ENCODE results near the gene FCER2.
"Not testable (repeated sequence)": the region's sequence is repeated elsewhere in the genome, so short reads cannot be mapped to it uniquely, and the experiment has no call there.

The FCER2 gene

GRCh38 chr19:7701654-7702457 lies at the start of gene FCER2:
TSS of gene FCER2 (minus strand) at chr19:7702131. CDS start at chr19:7699760, 2,371 bp downstream.
- no peak for DNase-seq

- no peak for DNase-seq
Measured at GRCh38 chr19:7751157-7751783, 49.3 kb upstream of the FCER2 start.

GRCh38 chr19:7748756-7749155 lies 46.8 kb upstream of the FCER2 start:
- DNase-seq, result no peak

- no peak for DNase-seq
Measured at GRCh38 chr19:7748171-7748570, 46.2 kb upstream of the FCER2 start.

GRCh38 chr19:7746903-7747884 lies 45.3 kb upstream of the FCER2 start, which contains the start of gene CD209:
TSS of gene CD209 (minus strand) at chr19:7747534. CDS start at chr19:7747511, 23 bp downstream.
- no peak for DNase-seq

- not testable (repeated sequence) for DNase-seq
Measured at GRCh38 chr19:7746306-7746705, 44.4 kb upstream of the FCER2 start.

GRCh38 chr19:7744871-7745650 lies 43.1 kb upstream of the FCER2 start:
- DNase-seq, result no peak

- DNase-seq, result no peak
Measured at GRCh38 chr19:7744199-7744786, 42.4 kb upstream of the FCER2 start.

GRCh38 chr19:7743425-7743841 lies 41.5 kb upstream of the FCER2 start:
- no peak for DNase-seq

- no peak for DNase-seq
Measured at GRCh38 chr19:7742991-7743390, 41.1 kb upstream of the FCER2 start.

GRCh38 chr19:7742575-7742974 lies 40.6 kb upstream of the FCER2 start:
- no peak for DNase-seq

- no peak for DNase-seq
Measured at GRCh38 chr19:7740682-7741054, 38.7 kb upstream of the FCER2 start.

GRCh38 chr19:7739801-7740681 lies 38.1 kb upstream of the FCER2 start:
- DNase-seq, result no peak

- no peak for DNase-seq
Measured at GRCh38 chr19:7739211-7739755, 37.4 kb upstream of the FCER2 start.

- no peak for DNase-seq
Measured at GRCh38 chr19:7738023-7738422, 36.1 kb upstream of the FCER2 start.

GRCh38 chr19:7737215-7737614 lies 35.3 kb upstream of the FCER2 start:
- no peak for DNase-seq

- no peak for DNase-seq
Measured at GRCh38 chr19:7736148-7736547, 34.2 kb upstream of the FCER2 start.

- no peak for DNase-seq
Measured at GRCh38 chr19:7734220-7735203, 32.6 kb upstream of the FCER2 start.

GRCh38 chr19:7733376-7733775 lies 31.4 kb upstream of the FCER2 start:
- no peak for DNase-seq

Data from left hindlimb (tissue), 1 donor.